GM12892 (cell line): ENCODE measurements around the gene SKOR1. TPM values are rescaled to one million over a fixed set of nuclear protein-coding genes. Genes with fewer than 3 reads are reported as not detected.

ENCODE experiments used
- DNase-seq: peaks from one replicate; pipeline ENCODE4 v3.0.0; 2011; ENCODE audit not compliant: insufficient read length
- FAIRE-seq: peaks from 2 replicates; lab custom pipeline; 2011; peaks lifted over from hg19 to GRCh38; lab: Jason Lieb, UNC
- POLR2A ChIP-seq: IDR thresholded peaks from 2 replicates; pipeline ENCODE4 v1.6.1; 2011; ENCODE audit warnings: low read depth, low read length, control low read depth
- POLR2AphosphoS5 ChIP-seq: IDR thresholded peaks from 2 replicates; pipeline ENCODE4 v1.6.1; 2011; ENCODE audit warnings: low read depth, low read length, control low read depth
- TAF1 ChIP-seq: IDR thresholded peaks from 2 replicates; pipeline ENCODE4 v1.6.1; 2011; ENCODE audit warnings: low read depth, mild to moderate bottlenecking, control low read depth, low read length, borderline replicate concordance
- polyA plus RNA-seq: library from polyadenylated mRNA; unstranded; fragments of >200 nt; gene quantifications from one replicate; pipeline ENCODE4 v1.2.1, GENCODE V29; 2012; ENCODE audit warnings: missing spikeins, inconsistent platforms; ENCODE audit not compliant: missing spikeins

Gene SKOR1
- polyA plus RNA-seq, result not detected

- FAIRE-seq (no peak), DNase-seq (no peak)
- no peak for TF ChIP-seq TAF1
- TF ChIP-seq POLR2AphosphoS5, result no peak
Observed at GRCh38 chr15:67824976-67825880, at the start of gene SKOR1. Gene SKOR1 (plus strand): TSS chr15:67825509. CDS start chr15:67825603, 94 bp downstream.

- no peak for TF ChIP-seq POLR2A
- TF ChIP-seq POLR2AphosphoS5, result no peak
- no peak for TF ChIP-seq TAF1
- DNase-seq (no peak), FAIRE-seq (no peak)
Observed at GRCh38 chr15:67775998-67776397, 49.3 kb upstream of the SKOR1 start.

- DNase-seq (no peak), FAIRE-seq (no peak)
- TF ChIP-seq POLR2AphosphoS5 (no peak), POLR2A (no peak), TAF1 (no peak)
Observed at GRCh38 chr15:67776600-67776999, 48.7 kb upstream of the SKOR1 start.

- DNase-seq, result no peak
- no peak for FAIRE-seq
- no peak for TF ChIP-seq TAF1
Observed at GRCh38 chr15:67777071-67777470, 48.2 kb upstream of the SKOR1 start.

GRCh38 chr15:67777773-67778172 is 47.5 kb upstream of the SKOR1 start:
- TF ChIP-seq POLR2A (no peak), POLR2AphosphoS5 (no peak), TAF1 (no peak)

GRCh38 chr15:67778968-67779548 is 46.3 kb upstream of the SKOR1 start:
- no peak for DNase-seq
- TF ChIP-seq POLR2AphosphoS5 (no peak), POLR2A (no peak), TAF1 (no peak)
- FAIRE-seq, result no peak

More at GRCh38 chr15:67777773-67778172, 47.5 kb upstream of the SKOR1 start:
- DNase-seq (no peak), FAIRE-seq (no peak)

- FAIRE-seq (no peak), DNase-seq (no peak)
- no peak for TF ChIP-seq TAF1
- no peak for TF ChIP-seq POLR2AphosphoS5
- no peak for TF ChIP-seq POLR2A
Observed at GRCh38 chr15:67779549-67780111, 45.7 kb upstream of the SKOR1 start.

- FAIRE-seq (no peak), DNase-seq (no peak)
- TF ChIP-seq POLR2A (no peak), POLR2AphosphoS5 (no peak), TAF1 (no peak)
Observed at GRCh38 chr15:67781061-67781460, 44.2 kb upstream of the SKOR1 start.

GRCh38 chr15:67781907-67782690 is 43.2 kb upstream of the SKOR1 start:
- DNase-seq (no peak), FAIRE-seq (no peak)
- TF ChIP-seq POLR2A (no peak), POLR2AphosphoS5 (no peak), TAF1 (no peak)

GRCh38 chr15:67782691-67782991 is 42.7 kb upstream of the SKOR1 start:
- TF ChIP-seq TAF1 (no peak), POLR2AphosphoS5 (no peak), POLR2A (no peak)
- no peak for FAIRE-seq

GRCh38 chr15:67783303-67783702 is 42.0 kb upstream of the SKOR1 start:
- FAIRE-seq, result peak; percentile 86
- DNase-seq, result no peak
- TF ChIP-seq TAF1 (no peak), POLR2A (no peak), POLR2AphosphoS5 (no peak)

More at GRCh38 chr15:67782691-67782991, 42.7 kb upstream of the SKOR1 start:
- DNase-seq, result no peak
